22Rv1 (cell line): ENCODE results near the gene DNAL4.

Experiments
- H3K27ac ChIP-seq: fragments of 450-650 bp; 2 replicates; pipeline ENCODE4 v1.5.1; 2017
- CTCF ChIP-seq: fragments of 450-650 bp; IDR thresholded peaks from 2 replicates; pipeline ENCODE4 v1.5.1; 2017; ENCODE audit warnings: mild to moderate bottlenecking
- ZFX ChIP-seq: fragments of 450-650 bp; IDR thresholded peaks from 2 replicates; pipeline ENCODE4 v1.6.1; 2017; ENCODE audit warnings: antibody characterized with exemption, borderline replicate concordance

DNAL4 gene

GRCh38 chr22:38753948-38754750, 39.8 kb downstream of the DNAL4 start:
- H3K27ac ChIP-seq: peak overlapping the region; percentile 100
- TF ChIP-seq ZFX (no peak), CTCF (no peak)

DNA sequence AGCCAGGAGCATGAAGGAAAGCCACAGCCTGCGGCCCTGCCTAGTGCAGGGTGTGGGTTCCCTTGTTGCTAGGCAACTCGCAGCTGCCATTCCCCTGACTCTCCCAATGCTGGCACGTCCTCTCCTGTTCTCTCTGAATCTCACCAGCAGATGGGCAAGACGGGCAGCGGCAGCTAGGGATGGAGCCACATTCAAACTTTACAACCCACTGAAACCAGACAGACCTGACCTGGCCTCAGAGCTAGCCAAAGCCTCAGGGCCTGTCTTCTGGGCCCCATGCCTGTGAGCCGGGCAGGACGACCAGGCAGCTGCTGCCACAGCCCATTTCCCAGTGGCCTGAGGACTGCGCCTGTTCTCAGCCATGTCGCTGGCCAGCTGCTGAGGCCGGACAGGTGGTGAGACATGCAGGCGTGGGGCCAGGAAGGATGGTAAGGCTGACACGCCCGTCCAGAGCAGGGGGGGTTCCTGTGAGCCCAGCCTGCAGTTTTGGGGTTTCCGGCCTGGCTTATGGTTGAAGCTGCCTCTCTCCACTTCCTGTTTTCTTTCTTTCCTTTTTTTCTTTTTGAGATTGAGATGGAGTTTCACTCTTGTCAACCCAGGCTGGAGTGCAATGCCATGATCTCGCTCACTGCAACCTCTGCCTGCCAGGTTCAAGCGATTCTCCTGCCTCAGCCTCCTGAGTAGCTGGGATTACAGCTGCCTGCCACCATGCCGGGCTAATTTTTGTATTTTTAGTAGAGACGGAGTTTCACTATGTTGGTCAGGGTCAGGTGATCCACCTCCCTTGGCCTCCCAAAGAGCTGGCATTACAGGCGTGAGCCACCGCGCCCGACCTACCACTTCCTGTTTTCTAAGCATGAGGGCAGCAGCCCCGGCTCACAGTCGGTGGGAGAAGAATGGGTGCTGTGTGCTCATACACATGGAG, 42.3 kb downstream of the DNAL4 start:
- TF ChIP-seq CTCF (no peak), ZFX (no peak)
- H3K27ac ChIP-seq: peak overlapping the region; percentile 100

- TF ChIP-seq ZFX (no peak), CTCF (no peak)
- no peak overlapping the region for H3K27ac ChIP-seq
Measured at GRCh38 chr22:38751066-38751421, 42.9 kb downstream of the DNAL4 start.

- TF ChIP-seq ZFX: no peak
- TF ChIP-seq CTCF: no peak
- H3K27ac ChIP-seq: no peak overlapping the region
Measured at GRCh38 chr22:38750638-38751037, 43.3 kb downstream of the DNAL4 start.

- no peak overlapping the region for H3K27ac ChIP-seq
- TF ChIP-seq ZFX: no peak
- TF ChIP-seq CTCF: no peak
Measured at GRCh38 chr22:38750104-38750503, 43.8 kb downstream of the DNAL4 start.

GRCh38 chr22:38748487-38749136, 45.3 kb downstream of the DNAL4 start:
- TF ChIP-seq ZFX: no peak
- no peak for TF ChIP-seq CTCF
- no peak overlapping the region for H3K27ac ChIP-seq
